ENCODE results near the gene SVBP. TPM values are rescaled to one million over a fixed set of nuclear protein-coding genes. Genes with fewer than 3 reads are reported as not detected.

The SVBP gene
- total and polyA plus RNA-seq, 4 experiments from 2014 or later, result 20.4 to 48.0 (median 31.1) TPM

Other genes starting within 250 kb of the SVBP start
- gene PPIH, start 159.0 kb downstream of the SVBP start, total RNA-seq, result 10 to 100 TPM; 40.5 to 42.9 TPM
- gene PPIH, start 159.0 kb downstream of the SVBP start, polyA plus RNA-seq, result 10 to 100 TPM; 65.8 to 74.4 TPM
- 100 to 1,000 TPM; 328 TPM for gene YBX1, start 135.0 kb downstream of the SVBP start, total RNA-seq
- gene YBX1, start 135.0 kb downstream of the SVBP start, polyA plus RNA-seq, result 100 to 1,000 TPM in 1 of 2 donors, 10 to 100 TPM in 1; 69.9 to 107 TPM
- gene CLDN19, start 77.2 kb downstream of the SVBP start, total RNA-seq, result not detected
- gene CLDN19, start 77.2 kb downstream of the SVBP start, polyA plus RNA-seq, result not detected
- gene P3H1, start 50.4 kb downstream of the SVBP start, total RNA-seq, result 10 to 100 TPM; 52.5 to 56.6 TPM
- 10 to 100 TPM in 1 of 2 donors, 1 to 10 TPM in 1; 7.5 to 15.3 TPM for gene P3H1, start 50.4 kb downstream of the SVBP start, polyA plus RNA-seq
- gene C1orf50, start 50.1 kb downstream of the SVBP start, total RNA-seq, result 10 to 100 TPM; 20.6 to 20.9 TPM
- gene C1orf50, start 50.1 kb downstream of the SVBP start, polyA plus RNA-seq, result 1 to 10 TPM; 2.5 to 8.6 TPM
- gene TMEM269, start 32.4 kb downstream of the SVBP start, total RNA-seq, result under 1 TPM; 0.35 to 0.36 TPM
- not detected for gene TMEM269, start 32.4 kb downstream of the SVBP start, polyA plus RNA-seq
- 1 to 10 TPM; 6.5 to 8.6 TPM for gene ERMAP, start 275 bp downstream of the SVBP start, total RNA-seq
- 1 to 10 TPM; 2.0 to 4.1 TPM for gene ERMAP, start 275 bp downstream of the SVBP start, polyA plus RNA-seq
- 10 to 100 TPM; 17.3 to 18.8 TPM for gene ZNF691, start 29.2 kb upstream of the SVBP start, total RNA-seq
- 1 to 10 TPM; 8.6 to 10.0 TPM for gene ZNF691, start 29.2 kb upstream of the SVBP start, polyA plus RNA-seq
- gene SLC2A1, start 141.5 kb upstream of the SVBP start, total RNA-seq, result 10 to 100 TPM; 57.5 to 58.4 TPM
- gene SLC2A1, start 141.5 kb upstream of the SVBP start, polyA plus RNA-seq, result 10 to 100 TPM; 22.7 to 29.9 TPM